GM19395 (cell line): ENCODE data around the gene GPR139.

Source experiments
- ATAC-seq: cut with Tn5 transposase; IDR thresholded peaks from one replicate; pipeline ENCODE4 v1.9.1; 2021; ENCODE audit warnings: mild to moderate bottlenecking, moderate library complexity; ENCODE audit not compliant: unreplicated experiment

GPR139 gene

DNA sequence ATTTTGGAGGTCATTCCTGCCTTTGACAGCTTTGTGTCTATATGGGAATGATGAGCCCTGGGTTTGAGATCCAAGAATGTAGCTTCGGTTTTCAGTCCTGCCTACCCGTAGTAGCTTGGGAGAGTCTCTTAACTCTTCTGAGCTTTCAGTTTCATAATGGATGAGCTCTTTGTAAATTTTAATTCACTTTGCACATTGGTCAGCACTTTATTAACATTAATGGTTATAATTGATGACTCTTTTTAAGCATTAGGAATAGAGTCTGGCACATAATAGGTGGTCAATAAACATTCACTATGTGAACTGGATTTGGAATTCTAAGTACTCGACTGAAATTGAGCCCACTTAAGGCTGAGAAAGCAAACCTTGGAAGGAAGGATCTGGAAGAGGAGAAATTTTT lies 17.3 kb downstream of the GPR139 start:
- no peak for ATAC-seq

GRCh38 chr16:20053336-20053735 lies 20.4 kb downstream of the GPR139 start:
- no peak for ATAC-seq

DNA sequence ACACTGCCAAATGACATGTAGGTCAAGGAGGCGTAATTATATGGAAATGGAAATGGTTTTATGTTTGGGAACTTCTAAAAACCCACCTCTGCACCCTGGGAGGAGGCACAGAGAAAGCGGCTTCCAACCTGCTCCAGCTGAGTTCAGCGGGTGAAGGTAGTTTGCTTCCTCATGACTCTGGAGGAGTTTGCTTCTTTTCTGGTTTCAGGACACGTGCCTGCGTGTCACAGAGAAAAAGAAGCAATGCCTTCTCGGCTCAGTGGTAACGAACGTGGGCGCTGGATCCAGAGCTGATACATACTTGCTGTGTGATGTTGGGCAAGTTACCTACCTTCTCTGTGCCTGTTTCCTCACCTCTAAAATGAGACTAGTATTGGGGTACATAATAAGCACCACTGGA lies 22.1 kb downstream of the GPR139 start:
- no peak for ATAC-seq

DNA sequence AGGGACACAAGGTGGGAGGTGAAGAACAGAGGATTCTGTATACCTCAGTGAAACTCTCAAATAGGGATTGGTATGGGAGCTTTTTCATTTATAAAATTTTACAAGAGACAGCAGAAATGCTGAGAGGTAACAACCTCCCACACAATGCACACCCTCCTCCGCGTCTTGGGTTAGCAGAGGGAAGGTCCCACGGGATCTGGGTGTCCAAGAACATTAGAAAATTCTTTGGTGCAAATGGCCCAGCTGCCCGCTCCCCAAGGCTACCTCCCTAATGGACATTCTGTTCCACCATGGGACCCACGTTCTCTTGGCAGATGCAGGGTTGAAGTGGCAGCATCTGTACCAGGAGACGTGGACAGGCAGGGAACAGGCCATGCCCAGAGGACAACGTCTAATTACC lies 22.5 kb downstream of the GPR139 start:
- no peak for ATAC-seq

DNA sequence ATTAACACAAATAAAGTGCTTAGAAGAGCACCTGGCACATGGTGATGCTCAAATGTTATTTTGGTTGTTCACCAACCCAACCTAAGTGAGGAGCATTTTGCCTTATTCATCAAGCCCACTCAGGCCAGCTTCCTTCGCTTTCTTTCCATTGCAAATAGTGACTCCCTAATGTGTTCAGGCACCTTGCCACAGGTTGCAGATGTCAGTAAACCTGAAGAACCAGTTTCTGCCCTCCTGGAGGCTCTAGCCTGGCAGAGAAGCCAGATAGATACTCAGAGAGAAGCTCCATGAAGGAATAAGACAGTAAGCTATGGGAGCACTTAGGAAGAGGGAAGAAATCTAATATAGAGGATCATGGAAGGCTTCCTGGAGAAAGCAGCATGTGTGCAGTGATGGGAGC lies 23.9 kb downstream of the GPR139 start:
- ATAC-seq: no peak

DNA sequence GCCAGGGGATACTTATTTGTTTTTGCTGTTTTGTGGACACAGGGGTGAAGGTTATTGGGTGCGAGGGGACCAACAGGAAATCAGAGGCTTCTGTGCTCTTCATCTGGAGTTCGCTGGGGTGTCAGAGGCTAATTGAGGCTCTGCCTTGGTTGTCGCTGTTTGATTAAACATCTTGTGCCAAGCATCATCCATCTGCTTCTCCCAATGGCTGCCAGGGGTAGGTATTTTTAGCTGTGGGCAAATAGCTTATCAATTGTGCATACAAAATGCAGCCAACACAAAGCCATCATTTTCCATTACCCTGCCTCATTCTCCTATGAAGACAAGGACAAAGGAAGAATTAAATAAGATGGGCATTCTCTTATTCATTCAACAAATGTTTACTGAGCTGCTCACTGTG lies 27.8 kb downstream of the GPR139 start:
- no peak for ATAC-seq

GRCh38 chr16:20042848-20043247 lies 30.8 kb downstream of the GPR139 start:
- ATAC-seq: no peak

- ATAC-seq: no peak
These were observed 31.6 kb downstream of the GPR139 start for GRCh38 chr16:20041924-20042596.

GRCh38 chr16:20040011-20040410 lies 33.7 kb downstream of the GPR139 start:
- ATAC-seq: no peak

DNA sequence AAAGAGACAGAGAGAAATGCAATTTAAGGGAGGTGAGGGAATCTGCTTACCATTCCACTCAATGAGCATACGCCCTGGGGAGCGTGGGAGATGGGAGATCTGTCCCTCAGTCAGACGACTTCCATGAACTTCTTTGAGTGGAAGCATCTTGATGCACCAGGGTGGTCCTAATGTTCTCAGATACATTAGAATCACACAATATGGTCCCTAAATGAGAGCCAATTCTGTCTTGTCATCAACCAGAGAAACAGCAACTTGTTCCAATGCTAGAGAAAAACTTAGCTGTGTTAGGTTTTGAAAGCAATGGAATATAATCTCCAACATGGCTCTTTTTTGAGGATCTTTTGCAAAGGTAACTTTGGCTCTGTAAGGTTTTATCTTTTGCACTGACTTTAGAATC lies 44.1 kb downstream of the GPR139 start:
- ATAC-seq: no peak

DNA sequence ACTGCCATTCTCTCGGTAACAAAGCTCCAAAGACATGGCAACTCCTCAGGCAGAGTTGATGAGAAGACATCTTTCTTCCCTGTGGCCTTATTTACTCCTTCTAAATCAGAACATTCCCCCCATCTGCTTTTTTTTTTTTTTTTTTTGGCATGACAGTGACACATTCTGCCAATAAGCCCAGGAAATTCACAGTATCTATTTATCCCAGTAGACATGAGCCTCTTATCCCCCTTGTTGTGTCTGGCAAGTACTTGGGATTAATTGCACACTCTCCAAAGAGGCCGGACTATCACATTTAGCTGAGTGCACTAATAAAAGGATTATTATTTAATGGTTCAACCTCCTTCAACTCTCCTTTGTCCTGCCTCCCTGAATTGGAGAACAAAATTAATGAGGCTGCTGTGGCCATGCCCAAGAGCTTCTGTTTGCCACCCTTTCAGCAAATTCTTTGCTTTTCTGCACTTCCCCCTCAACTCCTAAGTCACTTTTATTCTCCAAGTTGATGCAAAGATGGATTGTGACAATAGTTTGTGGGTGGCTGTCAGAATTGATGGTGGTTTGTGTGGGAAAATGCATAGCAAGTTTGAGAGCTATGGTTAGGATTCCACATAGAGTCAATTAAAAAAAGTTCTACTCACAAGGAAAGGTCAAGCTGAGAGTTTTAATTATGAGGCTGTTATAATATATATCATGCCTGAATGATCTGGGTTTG lies 47.2 kb downstream of the GPR139 start:
- ATAC-seq: no peak

GRCh38 chr16:20023190-20023589 lies 50.5 kb downstream of the GPR139 start:
- no peak for ATAC-seq

DNA sequence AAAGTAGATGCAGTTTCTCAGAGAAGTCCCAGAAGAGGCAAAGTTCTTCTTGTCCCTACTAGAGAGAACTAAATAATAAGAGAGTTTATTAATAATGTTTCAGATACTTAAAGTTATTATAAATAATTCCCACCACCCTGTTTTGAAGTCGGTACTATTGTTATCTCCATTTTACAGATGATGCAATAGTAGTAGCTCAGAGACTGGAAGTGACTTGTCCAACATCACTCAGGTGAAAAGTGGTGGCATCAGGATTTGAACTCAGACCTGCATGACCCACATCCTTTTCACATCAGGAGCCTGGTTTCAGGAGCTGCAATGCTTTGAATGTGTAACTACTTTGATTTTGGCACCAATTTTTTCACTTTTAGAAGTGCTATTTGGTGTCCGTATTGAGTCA lies 52.7 kb downstream of the GPR139 start:
- no peak for ATAC-seq

- no peak for ATAC-seq
These were observed 53.6 kb downstream of the GPR139 start for GRCh38 chr16:20020083-20020482.

DNA sequence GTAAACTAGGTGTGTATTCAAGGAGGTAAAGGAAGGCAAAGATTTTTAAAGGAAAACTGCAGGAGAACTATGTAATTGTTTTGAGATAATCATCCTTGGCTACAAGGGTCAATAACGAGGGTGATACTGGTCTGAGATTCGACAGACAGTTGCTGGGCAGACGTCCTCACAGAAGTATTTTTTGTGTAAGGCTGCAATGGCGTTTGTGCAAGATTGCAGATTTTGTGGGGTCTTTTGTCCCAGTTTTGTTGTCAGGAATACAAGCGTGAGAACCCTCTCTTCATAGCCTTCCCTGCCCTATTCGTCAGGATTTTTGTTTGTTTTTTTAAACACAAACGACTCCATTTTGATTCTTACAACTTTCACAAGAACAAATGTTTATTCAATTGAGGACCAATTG lies 57.5 kb downstream of the GPR139 start:
- no peak for ATAC-seq

- ATAC-seq: no peak
These were observed 68.8 kb downstream of the GPR139 start for GRCh38 chr16:20004931-20005330.

DNA sequence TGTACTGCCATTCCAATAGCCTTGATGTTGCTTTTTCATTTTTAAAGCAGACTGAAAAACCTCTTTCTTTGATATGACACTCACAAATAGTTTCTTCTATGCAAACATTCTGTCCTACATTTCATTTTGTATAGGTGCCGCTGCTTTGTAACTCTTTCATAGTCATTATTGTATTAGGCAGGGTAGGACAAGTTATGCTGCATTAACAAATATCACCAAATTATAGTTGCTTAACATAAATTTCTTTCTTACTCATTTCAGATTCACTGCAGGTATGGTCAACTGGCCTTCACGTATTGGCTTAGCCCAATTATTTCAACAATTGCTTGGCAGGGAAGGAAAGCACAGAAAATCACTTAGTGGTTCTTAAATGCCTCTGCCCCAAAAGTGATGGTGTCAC lies 70.8 kb downstream of the GPR139 start:
- ATAC-seq: no peak

DNA sequence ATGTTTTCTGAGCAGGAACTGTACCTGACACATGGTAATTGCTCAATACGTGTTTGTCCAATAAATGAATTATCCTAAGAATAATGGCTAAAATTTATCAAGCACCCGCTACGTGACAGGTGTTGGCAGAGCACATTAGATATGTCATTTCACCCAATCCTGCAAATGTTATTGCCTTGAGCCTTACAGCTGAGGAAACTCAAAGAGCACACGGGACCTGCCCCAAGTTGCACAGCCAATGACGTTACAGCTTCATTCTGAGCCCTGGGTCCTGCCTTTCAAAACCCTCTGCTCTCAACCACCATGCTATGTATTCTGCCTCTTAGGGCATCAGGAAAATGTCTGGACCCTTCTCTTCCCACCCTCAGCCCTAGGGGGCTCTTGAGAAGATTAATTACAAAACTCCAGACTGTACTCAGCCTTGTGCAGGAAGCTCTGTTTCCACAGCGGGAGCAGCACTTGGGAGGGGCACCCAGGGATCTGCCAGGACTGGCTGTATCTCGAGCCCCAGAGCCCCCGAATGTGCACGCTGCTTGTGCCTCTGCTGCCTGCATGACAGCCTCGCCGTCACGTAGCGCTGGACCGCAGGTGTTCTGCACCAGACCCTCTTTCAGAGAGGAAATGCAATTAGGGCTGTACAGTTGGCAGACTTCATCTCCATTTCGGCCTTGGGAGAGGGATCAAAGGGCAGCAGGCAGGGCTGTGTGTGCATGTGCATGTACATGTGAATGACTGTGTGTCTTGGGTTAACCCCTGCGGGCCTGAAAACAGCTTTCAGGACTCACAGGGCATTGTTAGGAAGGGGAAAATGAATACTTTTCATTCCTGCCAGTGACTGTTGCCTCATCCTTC lies 71.6 kb downstream of the GPR139 start:
- no peak for ATAC-seq

- ATAC-seq: no peak
These were observed 76.0 kb downstream of the GPR139 start for GRCh38 chr16:19997734-19998133.

DNA sequence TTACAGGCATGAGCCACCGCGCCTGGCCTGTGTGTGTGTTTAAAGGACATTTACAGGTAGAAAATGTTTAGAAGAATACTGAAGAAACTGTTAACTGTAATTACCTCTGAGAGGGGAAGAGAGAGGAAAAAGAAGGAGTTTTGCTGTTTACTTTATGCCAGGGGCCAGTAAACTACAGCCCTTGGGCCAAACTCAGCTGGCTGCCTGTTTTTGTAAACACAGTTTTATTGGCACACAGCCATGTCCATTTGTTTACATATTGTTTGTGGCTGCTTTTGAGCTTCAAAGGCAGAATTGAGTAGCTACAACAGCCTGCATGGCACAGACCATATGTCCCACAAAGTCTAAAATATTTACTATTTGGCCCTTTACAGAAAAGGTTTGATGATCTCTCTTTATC lies 76.4 kb downstream of the GPR139 start:
- ATAC-seq: no peak

DNA sequence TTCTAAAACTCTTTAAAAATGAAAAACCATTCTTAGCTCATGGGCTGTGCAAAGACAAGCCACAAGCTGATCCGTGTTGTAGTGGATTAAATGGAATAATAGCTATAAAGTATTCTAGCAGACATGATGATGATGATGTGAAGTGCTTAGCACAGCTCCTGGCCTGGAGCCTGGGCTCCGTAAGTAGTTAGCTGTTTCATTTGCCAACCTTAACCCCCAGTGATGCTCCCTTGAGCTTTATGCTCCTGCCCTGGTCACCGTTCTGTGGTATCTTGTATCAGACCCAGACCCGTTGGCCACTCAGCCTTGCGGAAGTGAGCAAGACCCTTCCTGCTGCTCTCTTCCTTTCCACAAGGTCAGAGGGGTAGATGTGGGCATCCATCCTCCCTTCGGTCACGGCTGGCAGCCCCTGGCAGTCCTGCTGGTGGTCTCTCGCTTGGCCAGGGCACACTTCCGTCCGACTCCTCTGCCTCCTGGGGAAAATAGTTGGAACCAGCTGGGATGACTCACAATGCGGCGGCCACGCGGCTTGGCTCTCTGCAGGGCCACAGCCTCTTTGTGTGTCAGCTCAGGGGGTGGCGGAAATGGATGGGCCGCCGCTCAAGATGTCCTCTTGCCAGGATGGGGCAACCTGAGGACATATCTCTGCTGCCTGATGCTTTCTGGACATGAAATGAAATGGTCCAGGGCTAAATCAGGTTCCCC lies 79.1 kb downstream of the GPR139 start:
- ATAC-seq: no peak
